SIG-M5 (cell line): ENCODE measurements around the gene APEX1.

ENCODE experiments used
- DNase-seq: peaks from one replicate; lab custom pipeline; 2025; lab: John Stamatoyannopoulos, UW

Gene APEX1

GRCh38 chr14:20454516-20455354 lies at the start of gene APEX1, which contains the start of gene OSGEP:
Gene APEX1 (plus strand): TSS chr14:20455226. CDS start chr14:20455646, 420 bp downstream.
Gene OSGEP (minus strand): TSS chr14:20454812. CDS start chr14:20454683, 129 bp downstream.
- peak; percentile 89 for DNase-seq

DNA sequence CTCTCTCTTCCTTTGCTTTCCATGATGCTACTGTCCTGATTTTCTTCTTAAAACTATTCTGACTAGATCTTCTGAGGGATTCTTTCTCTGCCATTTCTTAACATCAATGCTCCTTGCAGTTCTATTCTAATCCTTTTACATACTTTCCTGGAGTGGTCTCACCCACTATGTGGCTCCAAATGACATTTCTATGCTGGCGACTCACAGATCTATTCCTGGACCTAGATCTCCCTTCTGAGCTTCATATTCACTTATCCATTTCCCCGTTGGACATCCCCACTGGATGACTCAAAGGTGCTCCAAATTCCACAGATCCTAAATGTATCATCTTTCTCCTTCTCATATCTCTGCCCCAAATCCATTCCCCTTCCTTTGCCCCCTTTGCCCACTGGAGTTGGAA lies 45.8 kb upstream of the APEX1 start:
- DNase-seq: no peak

DNA sequence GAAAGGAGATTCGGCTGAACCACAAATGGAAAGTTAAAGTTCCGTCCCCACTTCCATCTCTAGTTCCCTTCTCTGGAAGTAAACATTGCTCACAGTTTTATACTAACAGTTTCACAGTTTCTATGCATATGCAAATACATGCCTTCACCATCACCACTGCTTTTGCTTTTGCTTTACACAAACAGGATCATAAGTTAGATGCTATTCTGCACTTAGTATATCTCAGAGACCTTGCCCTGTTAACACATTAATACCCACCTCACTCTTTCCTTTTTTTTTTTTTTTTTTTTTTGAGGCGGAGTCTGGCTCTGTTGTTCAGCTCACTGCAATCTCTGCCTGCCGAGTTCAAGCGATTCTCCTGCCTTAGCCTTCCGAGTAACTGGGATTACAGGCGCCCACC lies 42.6 kb upstream of the APEX1 start:
- DNase-seq: no peak

GRCh38 chr14:20412876-20413743 lies 41.9 kb upstream of the APEX1 start, which contains the start of gene TEP1:
Gene TEP1 (minus strand): TSS chr14:20413501. CDS start chr14:20408439, 5,062 bp downstream.
- DNase-seq: peak; percentile 11

- no peak for DNase-seq
Observed at GRCh38 chr14:20413744-20414082, 41.3 kb upstream of the APEX1 start.

- peak; percentile 14 for DNase-seq
Observed at GRCh38 chr14:20415782-20416206, 39.2 kb upstream of the APEX1 start.

GRCh38 chr14:20416223-20416622 lies 38.8 kb upstream of the APEX1 start:
- DNase-seq: no peak

- no peak for DNase-seq
Observed at GRCh38 chr14:20417250-20418186, 37.5 kb upstream of the APEX1 start.

- DNase-seq: no peak
Observed at GRCh38 chr14:20418501-20418909, 36.5 kb upstream of the APEX1 start.

DNA sequence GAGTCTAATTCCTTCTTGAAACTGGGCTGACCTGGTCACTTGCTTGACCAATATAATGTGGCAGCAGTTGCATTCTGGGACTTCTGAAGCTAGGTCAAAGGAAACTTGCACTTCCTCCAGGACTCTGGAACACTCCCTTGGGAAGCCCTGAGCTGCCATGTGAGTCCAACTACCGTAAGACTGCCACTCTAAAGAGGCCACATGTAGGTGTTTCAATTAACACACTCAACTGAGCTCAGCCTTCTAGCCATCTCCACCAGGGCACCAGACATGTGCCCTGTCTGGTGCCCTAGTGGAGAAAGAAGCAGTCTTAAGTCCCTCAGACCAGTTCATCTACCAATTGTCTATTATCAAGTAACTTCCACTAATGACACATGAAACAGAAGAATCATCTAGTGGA lies 35.6 kb upstream of the APEX1 start:
- DNase-seq: no peak

GRCh38 chr14:20421267-20421666 lies 33.8 kb upstream of the APEX1 start:
- no peak for DNase-seq

- DNase-seq: no peak
Observed at GRCh38 chr14:20422886-20423285, 32.1 kb upstream of the APEX1 start.

GRCh38 chr14:20424851-20425250 lies 30.2 kb upstream of the APEX1 start:
- DNase-seq: no peak

DNA sequence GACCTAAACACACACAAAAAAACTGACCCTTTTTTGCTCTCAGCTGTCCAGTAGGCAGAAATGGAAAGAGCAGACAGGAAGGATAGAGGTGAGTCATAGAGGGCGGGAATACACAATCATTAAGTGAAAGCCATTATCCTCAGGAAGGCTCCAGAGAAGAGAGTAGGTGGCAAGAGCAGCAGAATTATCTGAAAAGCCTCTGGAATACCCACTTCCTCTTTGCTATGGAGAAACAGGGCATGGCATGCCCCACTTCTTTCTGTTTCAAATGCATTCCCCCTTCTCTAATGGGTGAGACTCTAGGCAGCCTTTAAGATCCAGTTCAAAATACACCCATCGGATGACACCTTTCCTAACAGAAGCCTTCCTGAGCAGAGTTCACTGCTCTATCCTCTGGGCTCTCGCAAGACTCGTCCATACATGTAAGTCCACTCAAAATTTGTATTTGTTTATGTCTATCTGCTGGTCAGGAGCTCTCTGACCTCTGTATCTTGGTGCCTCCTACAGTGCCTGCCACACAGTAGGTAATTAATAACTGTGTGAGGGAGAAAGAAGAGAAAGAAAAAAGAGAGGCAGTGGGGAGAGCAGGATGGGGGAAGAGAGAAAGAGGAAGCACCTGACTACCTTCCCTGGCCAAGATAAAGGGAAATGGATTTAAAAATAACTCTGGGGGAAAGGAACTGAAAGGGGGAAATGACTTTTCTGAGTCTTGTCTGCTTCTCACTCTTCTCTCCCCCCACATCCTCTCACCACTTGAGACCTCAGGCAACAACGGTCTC lies 27.6 kb upstream of the APEX1 start:
- peak; percentile 82 for DNase-seq

DNA sequence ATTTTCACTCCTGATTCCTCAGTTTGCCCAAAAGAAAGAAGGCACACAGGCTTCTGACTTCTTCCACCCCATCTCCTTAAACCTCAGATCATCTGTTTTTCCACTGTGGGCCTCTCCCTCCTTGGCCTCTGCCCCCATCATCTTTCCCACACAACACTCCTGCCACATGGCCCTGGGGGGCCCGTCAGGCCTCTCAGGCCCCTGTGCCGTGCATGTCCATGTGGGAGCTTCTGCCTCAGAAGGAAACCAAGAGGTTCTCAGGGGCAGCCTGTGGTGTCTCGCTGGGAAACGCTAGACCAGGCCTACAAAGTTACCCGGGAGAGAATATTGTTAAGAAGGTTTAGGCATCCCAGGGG lies 27.0 kb upstream of the APEX1 start:
- no peak for DNase-seq

GRCh38 chr14:20428802-20429201 lies 26.2 kb upstream of the APEX1 start:
- no peak for DNase-seq

GRCh38 chr14:20429801-20430669 lies 25.0 kb upstream of the APEX1 start:
- DNase-seq: no peak

- no peak for DNase-seq
Observed at GRCh38 chr14:20434701-20435581, 20.1 kb upstream of the APEX1 start.
